Cardiac muscle cell (in vitro differentiated cells and primary cell): Measurements from ENCODE around the gene GABBR1. TPM values are rescaled to one million over a fixed set of nuclear protein-coding genes. Genes with fewer than 3 reads are reported as not detected.

Experiments used
- DNase-seq, 2 donors: peaks; one replicate each; pipeline versions ENCODE4 v3.0.0 to v3.0.0-alpha.2; 2010 to 2017; ENCODE audit warnings: low read depth in 1 of 2, low spot score in 1 of 2
- H3K27ac ChIP-seq: fragments of 200-600 bp; sonication (generic); 2 replicates; pipeline ENCODE4 v1.5.1; 2016
- H3K27me3 ChIP-seq: fragments of 200-600 bp; sonication (generic); 2 replicates; pipeline ENCODE4 v1.6.0; 2016; ENCODE audit warnings: control low read depth
- H3K36me3 ChIP-seq: fragments of 200-600 bp; sonication (generic); 2 replicates; pipeline ENCODE4 v1.5.1; 2016; ENCODE audit warnings: control low read depth
- H3K4me1 ChIP-seq: fragments of 200-600 bp; sonication (generic); 2 replicates; pipeline ENCODE4 v1.8.1; 2017; ENCODE audit warnings: low read depth, mild to moderate bottlenecking, mixed run types
- H3K4me3 ChIP-seq: fragments of 200-600 bp; sonication (generic); 2 replicates; pipeline ENCODE4 v1.5.1; 2016; ENCODE audit warnings: mild to moderate bottlenecking
- H3K9me3 ChIP-seq: fragments of 200-600 bp; sonication (generic); 2 replicates; pipeline ENCODE4 v1.5.1; 2017; ENCODE audit warnings: low read depth, mild to moderate bottlenecking, control low read depth
- CTCF ChIP-seq: IDR thresholded peaks from 2 replicates; pipeline ENCODE4 v1.5.1; 2012; ENCODE audit warnings: low read depth, mild to moderate bottlenecking, low read length
- polyA plus RNA-seq: library from polyadenylated mRNA; unstranded; fragments of >200 nt; fragmentation: Nextera tagmentation; extraction: Ambion mirVana; gene quantifications from 2 replicates; pipeline ENCODE4 v1.2.1, GENCODE V29; 2016
- total RNA-seq: library from RNA; depleted of rRNA; stranded (reverse); fragments of >200 nt; gene quantifications from 2 replicates; pipeline ENCODE4 v1.2.3, GENCODE V29; 2016

GABBR1 gene
- 50.2 and 101 TPM in 2 replicates for total RNA-seq
- polyA plus RNA-seq = 67.0 and 113 TPM in 2 replicates

- Histone ChIP-seq H3K4me3 (peak within 1 kb of the TSS; percentile 65), H3K9me3 (no peaks in the 10 kb centered on the region), H3K4me1 (no peaks in the 10 kb centered on the region), H3K27ac (peak within 1 kb of the TSS; percentile 84), H3K27me3 (no peaks in the 10 kb centered on the region), H3K36me3 (no peaks in the 10 kb centered on the region)
- TF ChIP-seq CTCF = no peak
- peak; percentile 94 to 95 for DNase-seq
Measured at GRCh38 chr6:29632789-29633533, at the start of gene GABBR1. GABBR1 (minus strand) TSS chr6:29633183; CDS start chr6:29632385, 798 bp downstream.

DNA sequence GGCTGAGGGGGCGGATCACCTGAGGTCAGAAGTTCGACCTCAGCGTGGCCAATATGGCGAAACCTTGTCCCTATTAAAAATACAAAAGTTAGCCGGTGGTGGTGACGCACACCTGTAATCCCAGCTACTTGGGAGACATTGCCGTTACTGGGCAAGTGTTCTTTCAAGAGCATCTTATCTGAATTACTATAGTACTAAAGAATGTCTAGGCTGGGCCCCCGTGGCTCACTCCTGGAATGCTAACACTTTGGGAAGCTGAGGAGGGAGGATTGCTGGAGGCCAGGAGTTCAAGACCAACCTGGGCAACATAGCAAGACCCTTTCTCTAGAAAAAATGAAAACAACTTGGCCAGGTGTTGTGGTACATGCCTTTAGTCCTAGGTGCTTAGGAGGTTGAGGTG is 48.8 kb upstream of the GABBR1 start:
- Histone ChIP-seq H3K4me3 (no peak overlapping the region), H3K4me1 (peaks cover 13% of the 10 kb centered on the region), H3K36me3 (no peaks in the 10 kb centered on the region), H3K27me3 (no peaks in the 10 kb centered on the region), H3K9me3 (no peaks in the 10 kb centered on the region), H3K27ac (no peak overlapping the region)
- TF ChIP-seq CTCF = no peak
- peak in 1 of 2 donors; percentile 17 for DNase-seq

DNA sequence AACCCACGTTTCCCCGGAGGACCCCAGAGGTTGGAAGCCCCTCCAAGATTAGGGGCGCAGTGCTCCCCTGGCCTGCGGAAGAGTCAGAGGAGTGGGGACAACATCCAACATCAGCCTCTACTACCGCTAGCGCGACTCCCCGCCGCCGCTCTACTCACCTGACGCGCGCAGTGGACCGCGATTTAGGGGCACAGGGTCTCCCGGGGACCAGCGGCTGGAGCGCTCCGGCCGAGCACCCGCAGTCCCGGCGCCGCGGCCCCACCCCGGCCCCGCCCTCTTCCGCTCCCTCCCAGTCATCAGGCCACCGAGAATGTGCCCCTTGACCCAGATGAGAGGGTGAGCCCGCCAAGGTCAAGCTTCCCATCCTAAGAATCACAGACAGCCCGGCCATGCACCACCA is 47.9 kb upstream of the GABBR1 start, which contains the start of gene ZFP57:
ZFP57 (minus strand) TSS at position 249 of the 400 bp plus-strand sequence. CDS start 4,149 bp downstream, outside the sequence.
- H3K27ac ChIP-seq = no peak within 1 kb of the TSS
- DNase-seq = no peak
- H3K36me3 ChIP-seq = no peaks in the 10 kb centered on the region
- TF ChIP-seq CTCF = no peak
- no peaks in the 10 kb centered on the region for H3K9me3 ChIP-seq
- H3K4me1 ChIP-seq = peaks cover 15% of the 10 kb centered on the region
- no peak within 1 kb of the TSS for H3K4me3 ChIP-seq
- H3K27me3 ChIP-seq = no peaks in the 10 kb centered on the region

GRCh38 chr6:29680416-29680815 is 47.4 kb upstream of the GABBR1 start:
- H3K4me3 ChIP-seq = no peak overlapping the region
- H3K36me3 ChIP-seq = no peaks in the 10 kb centered on the region
- DNase-seq = no peak
- TF ChIP-seq CTCF = peak; percentile 13
- peaks cover 15% of the 10 kb centered on the region for H3K4me1 ChIP-seq
- H3K27ac ChIP-seq = no peak overlapping the region
- no peaks in the 10 kb centered on the region for H3K27me3 ChIP-seq
- no peaks in the 10 kb centered on the region for H3K9me3 ChIP-seq

GRCh38 chr6:29679962-29680361 is 47.0 kb upstream of the GABBR1 start:
- Histone ChIP-seq H3K9me3 (no peaks in the 10 kb centered on the region), H3K36me3 (no peaks in the 10 kb centered on the region), H3K4me3 (no peak overlapping the region), H3K27me3 (no peaks in the 10 kb centered on the region), H3K27ac (no peak overlapping the region), H3K4me1 (peaks cover 15% of the 10 kb centered on the region)
- no peak for DNase-seq
- TF ChIP-seq CTCF = no peak
